SK-N-MC (cell line): ENCODE data around the gene MRPS23.

ENCODE experiments used
- EZH2 ChIP-seq: fragments of 200-600 bp; sonication (generic); IDR thresholded peaks from one replicate; pipeline ENCODE4 v1.6.1; 2017; ENCODE audit warnings: antibody characterized with exemption
- FOXP2 ChIP-seq: optimal IDR thresholded peaks from 2 replicates; pipeline ENCODE3; 2011; ENCODE audit warnings: mild to moderate bottlenecking, moderate library complexity; ENCODE audit not compliant: insufficient read depth; ENCODE audit errors: extremely low read length, control extremely low read depth
- POLR2AphosphoS5 ChIP-seq: IDR thresholded peaks from 2 replicates; pipeline ENCODE4 v1.6.1; 2012; ENCODE audit warnings: mild to moderate bottlenecking, low read depth, low read length, borderline replicate concordance

- TF ChIP-seq EZH2 (no peak), POLR2AphosphoS5 (no peak), FOXP2 (no peak)
These were observed 14.4 kb downstream of the MRPS23 start for GRCh38 chr17:57835333-57835900.
